ENCODE results near the gene AP4M1.

DNA sequence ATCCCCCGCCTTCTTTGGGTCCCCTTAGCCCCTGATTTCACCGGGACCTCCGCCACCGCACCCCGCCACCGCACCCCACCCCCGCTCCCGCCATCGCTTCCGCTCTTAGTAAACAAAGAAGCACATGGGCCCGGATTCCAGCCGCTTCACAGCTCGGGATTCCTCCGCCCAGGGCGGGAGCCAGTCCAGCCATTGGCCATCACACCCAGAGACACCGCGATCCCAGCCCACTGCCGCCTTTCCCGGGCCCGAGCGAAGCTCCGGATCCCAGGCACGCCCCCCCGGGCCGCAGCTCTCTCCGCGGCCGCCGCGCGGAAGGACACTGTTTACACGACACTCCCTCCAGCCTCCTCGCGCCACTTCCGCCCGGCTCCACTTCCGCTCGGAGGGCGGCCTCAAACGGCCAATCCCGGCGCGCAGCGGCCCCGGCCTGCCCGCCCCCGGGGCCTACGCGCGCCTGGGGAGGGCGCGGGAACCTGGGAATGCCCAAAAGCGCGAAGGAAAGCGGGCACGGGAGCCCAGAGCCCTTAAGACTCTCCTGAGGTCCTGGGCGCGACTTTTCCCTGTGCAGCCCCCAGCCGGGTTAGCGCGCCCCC is 925 bp upstream of the AP4M1 start:
- TF ChIP-seq CTCF (conservative IDR thresholded peaks at IDR 0.05; ENCODE audit: low read depth, low read length) (no peak), EZH2 (IDR thresholded peaks at IDR 0.05; ENCODE audit: low read length, unreplicated experiment) (no peak), EZH2phosphoT487 (IDR thresholded peaks at IDR 0.05; ENCODE audit: borderline replicate concordance, low read length) (no peak)

All from PC-3 (cell line).